Stimulated activated CD8-positive, alpha-beta memory T cell treated with anti-CD3 and anti-CD28 coated beads, Interleukin-15, amount 100 ng/mL, for 4 hours (primary cell): ENCODE measurements around the gene HUS1.
"Not testable (repeated sequence)": the region's sequence is repeated elsewhere in the genome, so short reads cannot be mapped to it uniquely, and the experiment has no call there.

Experiments
- DNase-seq, 2 donors: peaks; one replicate each; pipeline ENCODE4 v3.0.0-alpha.2; 2020; ENCODE audit warnings: low read depth in 2 of 2

Gene HUS1

GRCh38 chr7:47944536-47945260, 34.7 kb downstream of the HUS1 start:
- DNase-seq = no peak

- DNase-seq = no peak
These were observed 35.5 kb downstream of the HUS1 start for GRCh38 chr7:47943676-47944474.

GRCh38 chr7:47942651-47943050, 36.8 kb downstream of the HUS1 start:
- not testable (repeated sequence) for DNase-seq

- no peak for DNase-seq
These were observed 37.3 kb downstream of the HUS1 start for GRCh38 chr7:47942132-47942531.

DNA sequence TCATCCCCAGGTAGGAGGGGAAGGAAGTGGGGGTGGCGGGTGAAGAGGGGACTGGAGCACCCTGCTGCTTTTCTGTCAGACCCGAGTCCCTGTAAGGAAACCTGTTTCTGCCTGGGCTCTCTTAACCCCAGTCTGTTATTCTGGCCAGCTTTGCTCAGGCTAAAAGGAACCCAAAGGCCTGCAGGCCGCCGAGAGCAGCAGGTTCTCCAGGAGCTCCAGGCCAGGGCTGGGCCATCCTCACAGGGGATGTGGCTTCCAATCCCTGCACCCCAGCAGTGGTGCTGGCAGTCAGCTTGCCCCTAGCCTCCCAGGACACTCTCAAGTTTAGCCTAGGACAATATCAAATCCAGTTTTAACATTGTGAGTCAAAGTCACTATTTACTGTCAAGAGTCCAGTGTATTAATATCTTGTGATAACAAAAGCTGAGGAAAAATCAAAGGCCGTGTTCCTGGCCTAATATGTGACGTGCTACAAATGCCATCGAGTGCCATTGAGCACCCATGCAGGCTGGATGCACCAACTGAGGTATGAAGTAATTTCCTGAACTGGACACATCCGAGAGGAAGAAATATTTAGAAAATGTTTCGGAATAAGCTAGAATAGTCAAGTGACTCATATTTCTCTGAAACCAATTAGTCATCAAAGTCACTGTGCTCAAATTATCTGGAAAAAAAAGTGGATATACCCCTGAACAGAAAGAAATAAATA, 38.1 kb downstream of the HUS1 start:
- DNase-seq = no peak

DNA sequence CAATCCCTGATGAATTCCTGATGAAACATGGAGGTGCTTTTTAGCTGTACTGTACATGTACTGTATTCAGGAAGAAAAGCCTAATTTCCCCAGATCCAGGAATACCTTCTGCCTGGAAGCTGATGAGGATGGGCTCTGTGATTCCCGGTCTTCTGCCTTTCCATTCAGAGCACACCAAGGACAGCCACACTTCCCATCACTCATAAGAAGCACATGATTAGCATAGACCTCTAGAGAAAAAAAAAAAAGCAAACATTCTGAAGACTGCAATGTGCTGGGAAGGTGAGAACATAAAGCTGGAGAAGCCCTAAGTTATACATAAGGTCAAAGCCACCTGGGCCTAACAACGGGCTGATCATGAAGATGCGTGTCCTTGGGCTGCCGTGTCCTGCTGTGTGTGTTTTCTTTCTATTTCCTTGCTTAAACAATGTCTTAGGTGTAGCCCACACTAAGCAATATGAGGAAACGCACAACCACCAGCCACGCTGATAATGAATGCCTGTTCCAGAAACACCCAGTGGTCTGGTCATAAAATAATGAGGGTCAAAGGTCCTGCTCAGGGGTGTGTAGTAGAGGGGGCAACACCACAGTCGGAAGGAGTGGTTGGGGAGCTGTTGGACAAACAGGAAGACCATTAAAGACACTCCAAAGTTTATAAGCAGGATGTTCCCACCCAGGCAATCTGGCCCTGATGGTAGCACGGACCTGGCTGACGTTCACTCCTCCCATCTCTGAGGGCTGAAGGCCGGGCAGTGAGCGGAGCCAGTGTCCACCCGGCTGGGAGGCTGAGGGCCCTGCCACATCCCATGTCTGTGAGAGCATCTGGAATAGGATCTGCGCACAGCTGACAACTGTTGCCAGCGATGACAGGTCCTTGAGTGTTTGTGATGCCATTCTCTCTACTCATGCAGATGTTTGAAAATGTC, 39.1 kb downstream of the HUS1 start:
- DNase-seq = no peak

GRCh38 chr7:47939425-47940036, 39.9 kb downstream of the HUS1 start:
- DNase-seq = no peak

GRCh38 chr7:47938574-47939165, 40.7 kb downstream of the HUS1 start:
- no peak for DNase-seq

DNA sequence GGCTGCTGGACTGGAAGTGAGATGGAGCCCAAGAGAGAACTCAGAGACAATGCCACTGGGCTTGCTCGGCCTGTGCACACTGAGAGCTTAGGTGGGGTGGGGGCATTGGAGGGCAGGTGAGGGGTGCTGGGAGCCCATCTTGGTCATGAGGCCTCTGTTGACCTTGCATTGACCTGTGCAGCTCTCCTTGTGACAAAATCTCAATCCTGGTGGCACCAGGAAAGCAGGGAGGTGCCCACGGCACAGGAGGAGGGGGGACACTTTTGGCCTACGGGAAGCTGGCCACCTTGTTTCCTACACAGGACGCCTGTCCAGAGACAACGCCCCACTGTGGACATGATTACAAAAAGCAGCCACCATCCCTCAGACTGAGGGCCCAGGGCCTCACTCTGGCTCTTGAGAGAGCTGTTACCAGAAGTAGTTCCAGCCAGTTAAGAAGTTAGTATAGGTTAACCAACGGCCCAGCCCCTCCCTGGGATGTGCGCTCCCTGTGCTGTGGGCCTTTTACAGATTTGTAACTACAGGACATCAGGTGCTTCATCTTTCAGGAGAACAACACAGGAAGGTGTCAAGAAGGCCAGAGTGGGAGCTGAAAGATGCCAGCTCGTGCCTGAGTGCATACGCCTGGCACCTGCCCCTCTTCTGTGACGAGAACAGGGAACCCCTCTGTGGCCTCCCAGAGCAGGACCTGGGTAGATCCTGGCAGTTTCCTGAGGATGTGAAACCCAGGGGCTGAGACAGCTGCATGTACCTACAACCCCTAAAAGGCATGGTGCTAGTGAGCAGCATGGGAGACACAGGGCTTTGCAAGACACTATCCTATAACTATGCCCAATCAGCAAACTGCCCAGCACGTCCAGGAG, 41.5 kb downstream of the HUS1 start:
- no peak for DNase-seq

- no peak for DNase-seq
These were observed 42.2 kb downstream of the HUS1 start for GRCh38 chr7:47937065-47937687.

GRCh38 chr7:47936323-47936722, 43.1 kb downstream of the HUS1 start:
- DNase-seq = no peak

GRCh38 chr7:47935336-47935735, 44.1 kb downstream of the HUS1 start:
- no peak for DNase-seq

- no peak for DNase-seq
These were observed 44.6 kb downstream of the HUS1 start for GRCh38 chr7:47934831-47935230.

DNA sequence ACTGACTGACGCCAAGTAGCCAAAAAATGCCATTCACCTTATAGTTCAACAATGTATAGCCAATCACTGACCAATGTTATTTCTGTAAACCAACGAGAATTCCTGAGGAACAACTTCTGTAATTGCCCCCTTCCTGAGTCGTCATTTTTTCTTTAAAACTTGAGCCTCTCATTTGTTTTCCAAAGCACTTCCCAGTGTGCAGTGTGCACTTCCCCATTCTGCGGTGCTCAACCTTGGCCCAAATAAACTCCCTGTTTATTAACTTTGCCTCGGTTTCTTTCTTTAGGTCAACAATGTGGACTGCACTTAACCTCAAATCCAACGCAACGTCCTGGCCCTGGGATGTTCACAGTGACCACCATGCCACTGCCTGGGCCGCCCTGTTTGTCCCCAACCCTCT, 46.2 kb downstream of the HUS1 start:
- DNase-seq = no peak

DNA sequence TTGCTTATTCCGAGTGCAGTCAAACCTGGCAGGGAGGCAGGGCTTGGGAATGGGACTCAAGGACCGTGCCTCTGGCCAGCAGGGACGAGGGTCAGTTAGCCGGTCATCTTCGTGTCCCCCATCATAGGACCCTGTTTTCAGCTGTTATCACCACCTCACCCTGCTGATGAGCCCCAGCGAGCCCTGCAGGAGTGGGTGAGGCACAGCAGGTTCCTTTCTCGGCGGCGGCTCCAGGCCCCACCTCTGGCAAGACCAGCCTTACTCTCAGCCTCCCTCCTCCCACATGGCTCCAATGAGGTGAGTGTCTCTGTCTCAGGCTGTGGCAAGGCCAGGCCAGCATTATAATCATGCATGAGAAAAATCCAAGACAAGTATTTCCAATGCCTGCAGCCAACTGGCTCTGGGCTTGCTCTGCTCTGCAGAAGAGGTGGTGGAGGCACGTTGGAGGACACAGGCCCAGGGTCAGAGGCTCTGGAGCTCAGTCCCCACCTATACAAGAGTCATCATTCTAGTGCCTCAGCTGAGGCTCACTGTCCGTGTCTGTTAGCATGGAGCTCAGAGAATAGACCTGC, 46.9 kb downstream of the HUS1 start:
- no peak for DNase-seq

DNA sequence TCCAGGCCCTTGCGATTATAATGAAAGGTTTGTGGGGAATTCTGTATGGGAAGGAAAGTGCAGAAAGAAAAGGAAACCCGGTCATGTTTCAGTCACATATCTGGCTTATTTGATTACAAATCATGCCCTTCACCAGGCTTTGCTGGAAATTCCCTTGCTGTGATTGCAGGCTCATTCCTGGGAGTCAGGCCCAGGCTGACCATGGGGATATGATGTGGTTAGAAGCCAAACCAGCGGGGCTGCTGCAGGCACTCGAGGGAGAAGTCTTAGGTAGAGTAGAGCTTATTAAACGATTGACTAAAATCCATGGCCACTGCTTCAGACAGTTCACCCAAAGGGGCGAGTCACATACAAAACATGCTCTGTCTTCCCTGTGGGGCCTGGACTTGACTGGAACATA, 47.4 kb downstream of the HUS1 start:
- DNase-seq = no peak

GRCh38 chr7:47931005-47932004, 48.1 kb downstream of the HUS1 start:
- DNase-seq = no peak

GRCh38 chr7:47924266-47924665, 55.1 kb downstream of the HUS1 start:
- DNase-seq = no peak
